GM18526 (cell line): ENCODE results near the gene WDR43.

Source experiments
- POLR2A ChIP-seq: IDR thresholded peaks from 3 replicates; pipeline ENCODE4 v1.6.1; 2011; ENCODE audit not compliant: insufficient read length; ENCODE audit errors: extremely low read depth

The WDR43 gene

DNA sequence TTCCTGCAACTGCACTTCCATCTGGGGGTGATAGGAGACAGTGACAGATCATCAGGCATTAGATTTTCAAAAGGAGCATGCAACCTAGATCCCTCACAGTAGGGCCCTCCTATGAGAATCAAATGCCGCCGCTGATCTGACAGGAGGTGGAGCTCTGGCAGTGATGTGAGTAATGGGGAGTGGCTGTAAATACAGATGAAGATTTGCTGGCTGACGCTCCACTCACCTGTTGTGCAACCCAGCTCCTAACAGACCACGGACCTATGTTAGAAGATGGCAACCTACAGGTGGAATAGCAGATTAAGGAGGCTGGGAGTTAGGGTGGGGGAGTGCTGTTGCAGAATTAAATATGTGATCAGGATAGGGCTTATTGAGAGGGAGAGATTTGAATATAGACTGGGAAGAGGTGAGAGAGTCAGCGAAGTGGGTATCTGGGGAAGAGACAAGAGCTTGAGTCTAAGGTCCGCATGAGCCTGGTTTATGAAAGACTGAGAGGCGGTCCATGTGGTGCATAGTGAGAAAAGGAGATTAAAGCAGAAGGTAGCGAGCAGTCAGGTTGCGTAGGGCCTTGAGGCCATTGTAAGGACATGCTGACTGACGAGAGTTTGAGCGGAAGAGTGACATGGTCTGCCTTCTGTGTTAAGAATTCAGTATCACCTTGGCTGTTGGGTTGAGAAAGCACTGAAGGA is 55.3 kb downstream of the WDR43 start:
- TF ChIP-seq POLR2A, result no peak

DNA sequence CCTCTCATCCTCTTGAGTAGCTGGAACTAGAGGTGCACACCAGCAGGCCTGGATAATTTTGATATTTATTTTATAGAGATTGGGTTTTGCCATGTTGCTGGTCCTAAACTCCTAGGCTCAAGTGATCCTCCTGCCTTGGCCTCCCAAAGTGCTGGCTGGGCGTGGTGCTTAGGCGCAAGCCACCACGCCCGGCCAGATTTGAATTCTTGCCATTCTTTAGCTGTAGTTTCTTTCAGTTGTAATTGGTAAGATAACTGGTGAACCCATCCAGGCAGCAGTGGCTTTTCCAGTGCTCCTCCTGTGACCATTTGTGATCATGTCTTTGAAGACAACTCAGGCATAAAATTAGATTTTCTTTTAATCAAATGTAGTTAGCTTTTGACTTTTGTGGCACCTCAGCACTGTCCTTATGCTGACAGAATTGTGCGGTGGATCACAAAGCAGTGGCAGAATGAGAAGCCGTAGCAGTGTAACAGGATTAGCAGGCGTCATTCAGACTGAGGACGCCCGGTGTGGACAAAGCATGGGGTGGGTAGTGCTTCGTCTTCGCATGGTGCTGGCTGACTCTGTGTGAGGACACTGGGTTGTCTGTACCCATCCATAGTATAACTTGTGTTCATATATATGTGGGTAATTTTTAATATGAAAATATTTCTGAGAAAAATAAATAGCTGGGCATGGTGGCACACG is 56.6 kb downstream of the WDR43 start:
- no peak for TF ChIP-seq POLR2A

DNA sequence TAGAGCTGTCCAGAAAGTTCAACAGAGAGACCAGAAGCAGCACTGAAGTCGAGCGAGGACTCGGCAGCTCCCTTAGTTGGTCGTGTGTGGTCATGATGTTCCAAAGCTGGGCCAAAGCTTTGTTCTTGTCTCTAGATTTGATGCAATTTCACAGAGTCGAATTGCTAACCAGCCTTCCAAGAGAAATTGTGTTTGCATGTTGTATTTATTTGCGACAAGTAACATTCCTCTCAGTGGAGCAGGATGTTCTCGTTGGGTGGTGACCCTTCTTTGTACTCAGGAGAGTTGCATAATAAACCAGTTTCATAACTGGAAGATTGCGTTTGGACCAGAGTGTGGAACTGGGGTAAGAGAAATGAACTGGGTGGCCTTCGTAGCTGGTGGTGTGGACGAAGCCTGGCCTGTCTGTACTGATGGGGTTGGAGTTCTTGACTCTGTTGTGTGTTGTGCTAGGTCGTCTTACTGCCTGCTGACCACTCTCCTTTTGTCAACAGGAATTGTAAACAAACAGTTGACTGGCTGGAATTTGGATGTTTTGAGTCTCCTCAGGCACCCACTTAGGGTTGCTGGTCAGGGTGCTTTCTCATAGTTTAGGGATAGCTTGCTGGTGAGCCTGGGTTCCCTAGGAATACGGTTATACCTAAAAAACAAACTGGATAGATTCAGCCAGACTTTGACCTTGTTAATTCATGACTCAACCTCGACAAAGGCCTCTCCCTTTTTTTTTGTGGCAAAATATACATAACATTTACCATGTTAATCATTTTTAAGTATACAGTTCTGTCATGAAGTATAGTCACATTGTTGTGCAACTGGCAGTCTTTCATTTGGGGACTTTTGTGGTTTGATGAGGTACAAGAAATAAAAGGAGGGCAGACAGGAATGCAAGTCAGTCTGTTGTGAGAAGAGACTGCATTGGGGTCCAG is 57.7 kb downstream of the WDR43 start:
- TF ChIP-seq POLR2A, result no peak

DNA sequence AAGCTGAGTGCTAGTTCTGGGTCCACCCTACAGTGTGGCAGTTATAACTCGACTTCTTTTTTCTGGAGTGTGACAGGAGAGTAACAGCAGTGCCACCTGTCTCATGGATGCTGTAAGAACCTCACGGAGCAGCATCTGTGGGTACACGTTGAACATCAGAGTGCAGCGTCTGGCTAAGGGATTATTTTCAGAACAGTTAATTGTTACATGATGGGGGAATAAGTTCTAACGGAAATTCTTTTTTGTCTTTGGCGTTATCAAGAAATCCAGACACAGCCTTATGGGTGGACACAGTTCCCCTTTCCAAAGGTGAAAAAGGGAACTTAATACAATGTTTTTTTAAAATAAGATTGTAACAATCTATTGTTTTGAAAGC is 58.4 kb downstream of the WDR43 start:
- no peak for TF ChIP-seq POLR2A

DNA sequence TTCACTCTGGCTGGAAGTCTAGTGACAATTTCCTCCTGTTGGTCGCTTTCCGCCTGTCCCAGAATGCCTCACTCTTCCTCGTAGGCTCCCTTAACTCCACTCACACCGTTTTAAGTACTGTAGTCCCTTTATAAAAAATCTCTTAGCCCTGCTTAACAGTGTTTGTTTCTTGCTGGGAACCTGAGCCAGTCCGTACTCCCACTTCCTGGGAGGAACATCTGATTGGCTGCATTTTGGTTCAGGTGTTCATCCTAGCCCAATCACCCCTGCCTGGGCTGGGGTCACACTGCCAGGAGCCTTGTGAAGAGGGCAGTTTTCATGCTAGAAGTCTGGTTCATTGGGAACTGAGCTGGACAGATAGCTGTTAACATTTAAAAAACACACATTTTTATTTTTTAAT is 61.0 kb downstream of the WDR43 start:
- no peak for TF ChIP-seq POLR2A

DNA sequence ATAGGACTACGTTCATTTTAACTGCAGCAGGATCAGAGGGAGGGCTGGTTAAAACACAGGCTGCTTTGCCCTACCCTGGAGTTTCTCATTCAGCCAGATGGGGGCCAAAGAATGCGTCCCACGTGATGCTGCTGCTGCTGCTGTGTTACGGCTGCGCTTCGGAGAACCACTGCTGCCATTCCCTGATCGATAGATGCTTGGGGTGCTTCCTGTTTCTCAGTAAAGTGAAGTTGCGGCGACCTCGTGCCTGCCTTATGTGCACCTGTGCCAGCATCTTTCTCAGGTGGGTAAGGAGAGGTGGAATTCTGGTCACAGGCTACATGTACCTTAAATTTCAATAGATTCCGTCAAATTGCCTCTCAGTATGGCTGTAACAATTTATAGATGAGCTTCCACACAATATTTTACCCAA is 62.0 kb downstream of the WDR43 start:
- TF ChIP-seq POLR2A, result no peak

DNA sequence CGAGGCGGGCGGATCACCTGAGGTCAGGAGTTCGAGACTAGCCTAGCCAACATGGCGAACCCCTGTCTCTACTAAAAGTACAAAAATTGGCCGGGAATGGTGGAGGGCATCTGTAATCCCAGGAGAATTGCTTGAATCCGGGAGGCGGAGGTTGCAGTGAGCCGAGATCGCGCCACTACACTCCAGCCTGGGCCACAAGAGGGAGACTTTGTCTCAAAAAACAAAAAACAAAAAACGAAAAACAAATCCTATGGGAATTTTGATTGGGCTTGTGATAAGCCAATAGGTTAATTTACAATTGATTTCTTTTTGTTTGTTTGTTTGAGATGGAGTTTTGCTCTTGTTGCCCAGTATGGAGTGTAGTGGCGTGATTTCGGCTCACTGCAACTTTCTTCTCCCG is 62.4 kb downstream of the WDR43 start:
- no peak for TF ChIP-seq POLR2A

DNA sequence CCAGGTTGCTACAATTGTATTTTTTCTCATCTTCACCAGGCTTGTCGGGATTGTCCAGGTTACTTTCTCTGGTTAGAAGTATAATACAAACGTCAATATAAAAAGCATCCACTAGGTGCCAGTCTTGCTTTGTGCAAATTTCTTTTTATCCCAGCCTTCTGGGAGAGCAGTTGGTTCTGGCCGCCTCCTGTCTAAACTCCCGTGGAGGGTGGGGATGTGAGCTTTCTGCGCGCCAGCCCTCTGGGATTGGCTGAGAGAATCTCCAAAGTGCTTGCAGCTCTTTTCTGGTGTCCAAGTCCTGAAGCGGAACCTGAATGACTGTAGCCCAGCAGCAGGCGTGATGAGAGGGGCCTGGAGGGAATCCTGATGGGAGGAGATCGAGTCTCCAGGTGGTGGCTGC is 64.2 kb downstream of the WDR43 start:
- TF ChIP-seq POLR2A, result no peak

DNA sequence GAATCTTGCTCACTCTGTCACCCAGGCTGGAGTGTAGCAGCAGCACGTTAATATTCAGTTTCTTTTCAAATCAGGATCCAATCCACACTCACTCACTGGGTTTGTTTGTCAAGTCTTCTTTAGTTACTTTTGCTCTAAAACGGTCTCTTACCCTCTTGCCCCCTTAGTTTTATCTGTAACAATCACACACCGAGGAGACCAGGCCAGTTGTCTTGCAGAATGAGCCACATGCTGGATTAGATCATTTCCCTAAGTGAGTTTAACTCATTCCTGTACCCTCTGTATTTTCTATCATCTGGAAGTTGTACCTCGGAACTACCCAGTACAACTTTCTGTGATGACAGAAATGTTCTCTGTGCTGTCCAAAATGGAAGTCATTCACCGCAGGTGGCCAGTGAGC is 65.9 kb downstream of the WDR43 start:
- no peak for TF ChIP-seq POLR2A

DNA sequence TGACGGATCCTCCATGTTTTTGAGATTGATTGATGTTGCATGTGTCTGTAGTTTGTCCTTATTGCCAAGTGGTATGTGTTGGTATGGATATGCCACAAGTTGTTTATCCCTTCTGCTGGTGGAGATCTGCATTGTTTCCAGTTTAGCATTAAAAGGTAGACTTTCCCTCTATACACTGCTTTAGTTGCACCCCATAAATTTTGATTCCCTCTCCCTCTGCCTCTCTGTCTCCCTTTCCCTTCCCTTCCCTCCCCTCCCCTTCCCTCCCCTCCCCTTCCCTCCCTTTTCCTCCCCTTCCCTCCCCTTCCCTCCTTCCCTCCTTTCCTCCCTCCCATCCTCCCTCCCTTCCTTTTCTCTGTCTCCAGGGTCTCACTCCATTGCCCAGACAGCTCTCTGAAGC is 68.0 kb downstream of the WDR43 start:
- TF ChIP-seq POLR2A, result no peak

DNA sequence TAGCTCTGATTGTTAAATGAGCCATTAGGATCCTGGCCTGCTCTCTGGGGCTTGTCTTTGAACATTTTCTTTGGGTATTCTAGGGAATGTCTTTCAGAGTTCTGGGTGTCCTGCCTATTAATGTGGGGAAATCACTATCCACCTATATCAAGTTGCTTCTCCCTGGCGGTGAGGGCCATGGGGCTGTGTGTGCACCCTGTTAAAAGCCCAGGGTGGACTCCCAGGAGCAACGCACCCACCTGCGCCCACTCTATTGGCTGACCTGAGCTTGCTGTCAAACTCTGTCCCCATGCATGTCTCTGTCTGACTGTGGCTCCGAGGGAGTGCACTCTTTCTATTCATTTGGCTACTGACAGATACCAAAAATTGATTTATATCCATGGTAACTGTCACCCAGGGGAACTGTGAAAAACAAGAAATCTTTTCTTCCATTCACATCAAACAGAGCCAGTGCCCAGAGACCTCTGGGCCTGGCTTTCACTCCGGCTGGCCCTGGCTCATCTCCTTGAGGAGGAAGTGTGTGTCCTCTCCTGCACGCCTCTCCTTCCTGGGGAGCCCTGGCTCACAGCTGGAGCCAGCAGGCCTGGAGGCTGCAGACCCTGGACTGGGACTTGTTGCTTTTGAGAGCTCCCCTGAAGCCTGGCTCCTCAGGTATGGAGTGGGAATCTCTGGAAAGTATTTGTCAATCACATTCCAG is 76.1 kb downstream of the WDR43 start:
- TF ChIP-seq POLR2A, result no peak

DNA sequence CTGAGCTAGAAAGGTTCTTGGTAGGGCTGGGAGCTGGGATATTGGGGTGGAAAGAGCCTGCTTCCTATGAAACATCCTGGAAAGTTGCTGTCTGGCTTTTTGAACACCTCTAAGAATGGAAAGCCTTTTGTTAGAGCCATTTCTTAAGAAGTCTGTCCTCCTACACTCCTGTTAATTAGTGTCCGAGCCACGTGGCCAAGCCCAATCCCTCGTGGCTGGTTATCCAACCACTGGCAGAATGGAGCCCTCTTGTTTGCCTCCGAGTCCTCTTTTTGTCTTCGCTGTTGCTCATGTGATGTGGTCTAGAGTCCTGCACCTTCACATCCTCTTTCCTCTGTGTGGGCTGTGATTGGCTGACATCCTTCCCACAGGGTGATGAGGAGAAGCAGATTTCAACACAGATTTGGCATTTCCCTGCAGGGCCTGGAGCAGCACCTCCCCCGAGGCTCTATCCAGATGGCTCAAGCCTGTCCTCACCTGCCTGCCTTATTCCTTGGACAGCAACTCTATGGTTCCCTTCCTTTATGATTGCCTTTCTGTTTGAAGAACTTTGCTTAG is 78.4 kb downstream of the WDR43 start:
- no peak for TF ChIP-seq POLR2A

DNA sequence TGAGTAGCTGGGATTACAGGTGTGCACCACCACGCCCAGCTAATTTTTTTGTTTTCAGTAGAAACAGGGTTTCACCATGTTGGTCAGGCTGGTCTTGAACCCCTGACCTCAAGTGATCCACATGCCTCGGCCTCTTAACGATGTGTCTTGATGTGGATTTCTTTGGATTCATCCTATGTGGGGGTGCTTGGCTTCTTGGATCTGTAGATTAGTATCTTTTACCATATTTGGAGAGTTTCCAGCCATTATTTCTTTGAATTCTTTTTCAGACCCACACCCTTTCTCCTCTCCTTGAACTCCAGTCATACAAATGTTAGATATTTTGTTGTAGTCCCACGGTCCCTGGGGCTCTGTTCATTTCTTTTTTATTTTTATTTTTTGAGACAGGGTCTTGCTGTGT is 79.8 kb downstream of the WDR43 start:
- TF ChIP-seq POLR2A, result no peak

DNA sequence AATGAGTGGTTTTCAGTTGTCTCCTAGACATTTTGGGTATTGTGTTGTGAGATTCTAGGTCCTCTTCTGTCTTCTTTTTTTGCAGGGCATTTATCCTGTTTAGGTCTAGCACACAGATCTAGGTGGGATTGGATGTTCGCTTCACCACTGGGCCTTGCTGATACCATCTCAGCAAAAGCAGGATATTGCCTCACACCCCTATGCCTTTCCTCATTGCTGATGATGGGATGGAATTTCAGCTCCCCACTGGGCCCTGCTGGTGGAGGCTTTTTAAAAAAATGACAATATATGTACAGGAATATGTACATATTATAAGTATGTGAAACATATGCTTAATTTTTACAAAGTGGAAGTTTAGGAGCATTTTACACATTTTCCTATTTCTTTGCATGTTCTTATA is 81.2 kb downstream of the WDR43 start:
- no peak for TF ChIP-seq POLR2A

DNA sequence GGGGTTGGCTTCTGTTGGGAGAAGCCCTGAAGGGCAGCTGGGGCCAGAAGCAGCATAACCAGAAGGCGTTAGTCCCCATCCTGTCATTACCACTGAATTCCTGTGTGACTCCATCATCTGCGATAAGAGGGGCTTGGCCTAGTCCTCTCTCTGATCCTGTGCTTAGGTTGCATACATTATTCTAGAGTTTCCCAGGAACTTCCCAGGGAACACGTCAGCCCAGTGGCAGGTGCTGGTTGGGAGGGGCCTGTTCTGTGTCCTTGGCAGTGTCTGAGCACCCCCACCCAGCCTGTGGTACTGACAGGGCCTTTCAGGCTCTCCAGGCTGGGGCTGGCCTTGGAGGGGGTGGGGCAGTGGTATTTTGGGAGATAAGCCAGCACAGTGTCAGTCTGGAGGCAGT is 82.1 kb downstream of the WDR43 start:
- no peak for TF ChIP-seq POLR2A
